Measurements from ENCODE around the gene RAD51B.

DNA sequence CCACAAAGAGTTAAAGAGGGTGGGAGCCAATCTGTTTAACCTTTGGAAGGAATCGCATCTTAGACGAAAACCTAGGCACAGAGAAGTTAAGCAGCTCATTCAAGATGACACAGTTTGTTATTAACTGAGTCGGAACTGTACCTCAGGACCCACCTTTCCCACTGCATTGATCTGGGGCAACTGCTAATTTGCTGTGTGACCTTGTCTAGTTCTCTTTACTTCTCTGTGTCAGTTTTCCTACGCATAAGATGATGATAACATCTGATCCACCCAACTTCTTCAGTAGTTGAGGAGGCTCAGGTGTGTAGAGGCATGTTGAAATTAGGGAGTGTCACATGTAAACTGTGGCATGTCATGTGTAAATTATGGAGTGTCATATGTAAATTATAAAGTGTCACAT lies 787.1 kb downstream of the RAD51B start:
- TF ChIP-seq, protein P1, sequence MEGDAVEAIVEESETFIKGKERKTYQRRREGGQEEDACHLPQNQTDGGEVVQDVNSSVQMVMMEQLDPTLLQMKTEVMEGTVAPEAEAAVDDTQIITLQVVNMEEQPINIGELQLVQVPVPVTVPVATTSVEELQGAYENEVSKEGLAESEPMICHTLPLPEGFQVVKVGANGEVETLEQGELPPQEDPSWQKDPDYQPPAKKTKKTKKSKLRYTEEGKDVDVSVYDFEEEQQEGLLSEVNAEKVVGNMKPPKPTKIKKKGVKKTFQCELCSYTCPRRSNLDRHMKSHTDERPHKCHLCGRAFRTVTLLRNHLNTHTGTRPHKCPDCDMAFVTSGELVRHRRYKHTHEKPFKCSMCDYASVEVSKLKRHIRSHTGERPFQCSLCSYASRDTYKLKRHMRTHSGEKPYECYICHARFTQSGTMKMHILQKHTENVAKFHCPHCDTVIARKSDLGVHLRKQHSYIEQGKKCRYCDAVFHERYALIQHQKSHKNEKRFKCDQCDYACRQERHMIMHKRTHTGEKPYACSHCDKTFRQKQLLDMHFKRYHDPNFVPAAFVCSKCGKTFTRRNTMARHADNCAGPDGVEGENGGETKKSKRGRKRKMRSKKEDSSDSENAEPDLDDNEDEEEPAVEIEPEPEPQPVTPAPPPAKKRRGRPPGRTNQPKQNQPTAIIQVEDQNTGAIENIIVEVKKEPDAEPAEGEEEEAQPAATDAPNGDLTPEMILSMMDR (IDR thresholded peaks at IDR 0.05): no peak
- TF ChIP-seq POLR2A (IDR thresholded peaks at IDR 0.05) (no peak), EP300 (IDR thresholded peaks at IDR 0.05) (no peak)

Measured in ovary (tissue), 3 donors.